A673 (cell line): Measurements from ENCODE around the gene FRAS1. TPM values are rescaled to one million over a fixed set of nuclear protein-coding genes. Genes with fewer than 3 reads are reported as not detected.

Source experiments
- BruUV-seq: library from RNA; stranded (reverse); fragments of 400-500 nt; replicated peaks from 2 replicates; lab custom pipeline; 2021; lab: Mats Ljungman, UMichigan
- CTCF ChIA-PET: fragments of 300-600 bp; sonication (Branson Sonifier 250); formaldehyde crosslinking; loops from one replicate; lab custom pipeline; 2022; ENCODE audit warnings: antibody characterized with exemption; lab: Charles Lee
- POLR2A ChIA-PET: fragments of 300-600 bp; sonication (Branson Sonifier 250); formaldehyde crosslinking; loops from one replicate; lab custom pipeline; 2022; ENCODE audit warnings: antibody characterized with exemption; ENCODE audit not compliant: low non-redundant PET; lab: Charles Lee
- DNase-seq: peaks from one replicate; pipeline ENCODE4 v3.0.0-alpha.2; 2015; ENCODE audit warnings: low spot score
- H3K27ac ChIP-seq: fragments of 200-600 bp; sonication (generic); 2 replicates; pipeline ENCODE4 v1.5.1; 2016; ENCODE audit warnings: mixed run types, low read depth, mild to moderate bottlenecking, mixed read lengths, antibody characterized with exemption, low read length; ENCODE audit not compliant: poor library complexity, severe bottlenecking
- H3K27me3 ChIP-seq: fragments of 200-600 bp; sonication (generic); replicated peaks from 2 replicates; pipeline ENCODE4 v1.6.1; 2017; ENCODE audit warnings: mixed run types, low read depth, mild to moderate bottlenecking, mixed read lengths, antibody characterized with exemption, low read length; ENCODE audit not compliant: insufficient read depth, poor library complexity
- H3K36me3 ChIP-seq: fragments of 200-600 bp; sonication (generic); 2 replicates; pipeline ENCODE4 v1.6.1; 2016; ENCODE audit warnings: mixed run types, mild to moderate bottlenecking, mixed read lengths, antibody characterized with exemption, low read length; ENCODE audit not compliant: insufficient read depth, poor library complexity, severe bottlenecking
- H3K4me1 ChIP-seq: fragments of 200-600 bp; sonication (generic); 2 replicates; pipeline ENCODE4 v1.6.1; 2017; ENCODE audit warnings: mixed run types, mild to moderate bottlenecking, mixed read lengths, antibody characterized with exemption, low read length; ENCODE audit not compliant: insufficient read depth, poor library complexity, severe bottlenecking
- H3K4me3 ChIP-seq: fragments of 200-600 bp; sonication (generic); 2 replicates; pipeline ENCODE4 v1.5.1; 2016; ENCODE audit warnings: low read depth, mixed run types, mild to moderate bottlenecking, mixed read lengths, low read length; ENCODE audit not compliant: poor library complexity, severe bottlenecking
- H3K9me3 ChIP-seq: fragments of 200-600 bp; sonication (generic); 2 replicates; pipeline ENCODE4 v1.6.1; 2016; ENCODE audit warnings: mixed run types, low read depth, mild to moderate bottlenecking, mixed read lengths, antibody characterized with exemption, low read length; ENCODE audit not compliant: poor library complexity, severe bottlenecking
- CTCF ChIP-seq: fragments of 300-800, 200-600 bp; sonication (generic); conservative IDR thresholded peaks from 2 replicates; pipeline ENCODE4 v1.5.1; 2017; ENCODE audit warnings: low read depth, mild to moderate bottlenecking, antibody characterized with exemption, low read length, moderate library complexity, mixed read lengths
- EZH2 ChIP-seq: fragments of 200-600 bp; sonication (generic); IDR thresholded peaks from 2 replicates; pipeline ENCODE4 v1.6.1; 2017; ENCODE audit warnings: borderline replicate concordance, low read depth, mild to moderate bottlenecking, mixed read lengths, antibody characterized with exemption, low read length; ENCODE audit not compliant: poor library complexity, severe bottlenecking
- intact Hi-C: fragments of 100-400 bp; cut with micrococcal nuclease; formaldehyde crosslinking; loops from one replicate; pipeline ENCODE4 v1.10.0; 2022; ENCODE audit not compliant: unreplicated experiment
- total RNA-seq: library from RNA; stranded (reverse); gene quantifications from 2 replicates; pipeline ENCODE4 v1.2.3, GENCODE V29; 2021

The FRAS1 gene
- total RNA-seq, 1 experiment from 2014 or later = 0.06 TPM

DNA sequence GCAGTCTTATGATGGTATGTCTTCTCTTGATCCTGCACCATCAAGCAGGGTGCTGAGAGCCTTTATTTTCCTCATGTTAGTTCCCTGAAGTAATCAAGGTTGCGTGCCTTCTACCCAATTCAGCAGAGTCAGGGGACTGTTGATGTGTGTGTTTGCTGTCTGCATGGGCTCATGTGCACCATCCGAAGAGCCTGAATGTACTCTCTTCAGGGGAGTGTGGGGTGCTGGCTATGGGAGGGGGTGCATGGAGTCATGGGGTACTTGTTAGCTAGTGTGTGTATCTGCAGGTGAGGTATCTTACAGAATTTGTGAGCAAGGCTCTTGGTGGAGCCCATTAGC, 340.1 kb downstream of the FRAS1 start:
- no peaks in the 10 kb centered on the region for H3K4me1 ChIP-seq
- H3K36me3 ChIP-seq = no peaks in the 10 kb centered on the region
- H3K9me3 ChIP-seq = no peaks in the 10 kb centered on the region
- ChIA-PET CTCF (no interaction called here), POLR2A (no interaction called here)
- no peaks in the 10 kb centered on the region for H3K27me3 ChIP-seq
- TF ChIP-seq EZH2 (no peak), CTCF (no peak)
- DNase-seq = no peak
- no peak overlapping the region for H3K27ac ChIP-seq
- intact Hi-C loops = no loop called here
- no TSS peak for BruUV-seq
- H3K4me3 ChIP-seq = no peak overlapping the region

- Histone ChIP-seq H3K36me3 (no peaks in the 10 kb centered on the region), H3K9me3 (no peaks in the 10 kb centered on the region), H3K4me3 (no peak overlapping the region), H3K27ac (no peak overlapping the region), H3K4me1 (no peaks in the 10 kb centered on the region), H3K27me3 (no peaks in the 10 kb centered on the region)
- CTCF ChIA-PET = no interaction called here
- BruUV-seq = no TSS peak
- no peak for DNase-seq
- POLR2A ChIA-PET = no interaction called here
- intact Hi-C loops = no loop called here
- TF ChIP-seq CTCF (no peak), EZH2 (no peak)
Observed at GRCh38 chr4:78409612-78410202, 352.6 kb downstream of the FRAS1 start.

DNA sequence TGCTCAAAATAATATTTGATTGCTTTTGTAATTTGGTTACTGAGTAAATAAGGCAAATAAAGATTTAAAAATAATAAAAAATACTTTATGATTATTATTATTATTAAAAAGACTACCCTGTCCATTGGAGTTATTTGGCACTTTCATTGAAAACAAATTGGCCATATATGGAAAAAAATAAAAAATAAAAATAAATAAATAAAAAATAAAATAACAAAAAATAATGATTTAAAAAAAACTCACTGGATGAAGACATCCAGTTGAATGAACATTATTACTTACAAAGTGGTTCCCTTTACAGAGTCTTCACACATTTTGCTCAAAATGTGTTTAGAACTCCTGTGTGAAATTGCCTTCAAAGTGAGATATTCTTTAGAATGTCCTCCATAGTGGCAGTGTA, 353.1 kb downstream of the FRAS1 start:
- DNase-seq = no peak
- TF ChIP-seq EZH2 (no peak), CTCF (no peak)
- BruUV-seq = no TSS peak
- POLR2A ChIA-PET = no interaction called here
- Histone ChIP-seq H3K27ac (no peak overlapping the region), H3K4me1 (no peaks in the 10 kb centered on the region), H3K36me3 (no peaks in the 10 kb centered on the region), H3K4me3 (no peak overlapping the region), H3K9me3 (no peaks in the 10 kb centered on the region), H3K27me3 (no peaks in the 10 kb centered on the region)
- CTCF ChIA-PET = no interaction called here
- intact Hi-C loops = no loop called here
